SK-N-SH treated with all-trans-retinoic acid at 6 μM for 48 hours (cell line): ENCODE data around the gene MRPL11.

ENCODE experiments used
- ATAC-seq: fragments of 200-7000 bp; cut with Tn5 transposase; 3 replicates; pipeline ENCODE4 v1.9.1; 2020; ENCODE audit warnings: mild to moderate bottlenecking, moderate library complexity
- ARNTL ChIP-seq: fragments of 450-650 bp; formaldehyde crosslinking; IDR thresholded peaks from 2 replicates; pipeline ENCODE4 v1.5.0; 2020; ENCODE audit warnings: low read depth, mild to moderate bottlenecking, moderate library complexity, borderline replicate concordance
- BACH2 ChIP-seq: fragments of 250-450 bp; sonication (Bioruptor Pico); IDR thresholded peaks from 2 replicates; pipeline ENCODE4 v1.9.0; 2021; ENCODE audit warnings: mild to moderate bottlenecking, borderline replicate concordance
- CSDC2 ChIP-seq: fragments of 250-450 bp; sonication (Bioruptor Pico); IDR thresholded peaks from 2 replicates; pipeline ENCODE4 v1.5.0; 2020; ENCODE audit warnings: mild to moderate bottlenecking, moderate library complexity
- ESRRG ChIP-seq: fragments of 250-450 bp; sonication (Bioruptor Pico); IDR thresholded peaks from 2 replicates; pipeline ENCODE4 v1.6.1; 2021; ENCODE audit warnings: mild to moderate bottlenecking
- GLIS3 ChIP-seq: fragments of 250-450 bp; sonication (Bioruptor Pico); IDR thresholded peaks from 2 replicates; pipeline ENCODE4 v1.5.0; 2020; ENCODE audit warnings: mild to moderate bottlenecking, moderate library complexity
- RARB ChIP-seq: fragments of 250-450 bp; sonication (Bioruptor Pico); IDR thresholded peaks from 2 replicates; pipeline ENCODE4 v1.8.0; 2021; ENCODE audit warnings: mild to moderate bottlenecking, moderate library complexity
- SNAI2 ChIP-seq: fragments of 250-450 bp; sonication (Bioruptor Pico); IDR thresholded peaks from 2 replicates; pipeline ENCODE4 v1.5.0; 2020; ENCODE audit warnings: mild to moderate bottlenecking, moderate library complexity
- TCF4 ChIP-seq: fragments of 250-450 bp; sonication (Bioruptor Pico); IDR thresholded peaks from 2 replicates; pipeline ENCODE4 v1.8.0; 2021; ENCODE audit warnings: mild to moderate bottlenecking, moderate library complexity, borderline replicate concordance
- ZC3H10 ChIP-seq: fragments of 250-450 bp; sonication (Bioruptor Pico); IDR thresholded peaks from 2 replicates; pipeline ENCODE4 v1.5.1; 2021; ENCODE audit warnings: mild to moderate bottlenecking, moderate library complexity
- ZFP30 ChIP-seq: fragments of 450-650 bp; formaldehyde crosslinking; IDR thresholded peaks from 2 replicates; pipeline ENCODE4 v1.5.0; 2022; ENCODE audit warnings: mild to moderate bottlenecking, moderate library complexity
- ZNF70 ChIP-seq: fragments of 450-650 bp; formaldehyde crosslinking; IDR thresholded peaks from 2 replicates; pipeline ENCODE4 v1.5.0; 2020; ENCODE audit warnings: mild to moderate bottlenecking, moderate library complexity
- ZNF8 ChIP-seq: fragments of 450-650 bp; formaldehyde crosslinking; IDR thresholded peaks from 2 replicates; pipeline ENCODE4 v1.5.0; 2020; ENCODE audit warnings: mild to moderate bottlenecking, moderate library complexity
- TF ChIP-seq, protein P1 (sequence below): fragments of 250-450 bp; sonication (Bioruptor Pico); IDR thresholded peaks from 2 replicates; pipeline ENCODE4 v1.5.0; 2020; ENCODE audit warnings: mild to moderate bottlenecking, moderate library complexity
- TF ChIP-seq, protein P2 (sequence below): fragments of 250-450 bp; sonication (Bioruptor Pico); IDR thresholded peaks from 2 replicates; pipeline ENCODE4 v1.5.1; 2020; ENCODE audit warnings: low read depth, mild to moderate bottlenecking, moderate library complexity

The MRPL11 gene

DNA sequence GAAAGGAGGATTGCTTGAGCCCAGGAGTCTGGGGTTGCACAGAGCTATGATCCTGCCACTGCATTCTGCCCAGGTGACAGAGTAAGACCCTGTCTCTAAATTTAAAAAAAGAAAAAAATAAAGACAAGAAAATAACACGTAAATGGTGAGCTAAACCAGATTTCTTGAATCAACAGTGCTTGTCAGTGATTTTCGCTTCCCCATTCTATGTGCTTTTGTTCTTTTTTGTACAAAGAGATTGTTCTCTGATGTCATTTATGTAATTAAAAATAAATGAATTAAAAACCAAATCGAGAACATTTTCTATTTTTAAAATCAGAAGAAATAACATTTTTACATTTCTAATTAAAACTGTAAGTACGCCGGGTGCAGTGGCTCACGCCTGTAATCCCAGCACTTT, 47.3 kb downstream of the MRPL11 start:
- no peak for ATAC-seq
- TF ChIP-seq, protein P1, sequence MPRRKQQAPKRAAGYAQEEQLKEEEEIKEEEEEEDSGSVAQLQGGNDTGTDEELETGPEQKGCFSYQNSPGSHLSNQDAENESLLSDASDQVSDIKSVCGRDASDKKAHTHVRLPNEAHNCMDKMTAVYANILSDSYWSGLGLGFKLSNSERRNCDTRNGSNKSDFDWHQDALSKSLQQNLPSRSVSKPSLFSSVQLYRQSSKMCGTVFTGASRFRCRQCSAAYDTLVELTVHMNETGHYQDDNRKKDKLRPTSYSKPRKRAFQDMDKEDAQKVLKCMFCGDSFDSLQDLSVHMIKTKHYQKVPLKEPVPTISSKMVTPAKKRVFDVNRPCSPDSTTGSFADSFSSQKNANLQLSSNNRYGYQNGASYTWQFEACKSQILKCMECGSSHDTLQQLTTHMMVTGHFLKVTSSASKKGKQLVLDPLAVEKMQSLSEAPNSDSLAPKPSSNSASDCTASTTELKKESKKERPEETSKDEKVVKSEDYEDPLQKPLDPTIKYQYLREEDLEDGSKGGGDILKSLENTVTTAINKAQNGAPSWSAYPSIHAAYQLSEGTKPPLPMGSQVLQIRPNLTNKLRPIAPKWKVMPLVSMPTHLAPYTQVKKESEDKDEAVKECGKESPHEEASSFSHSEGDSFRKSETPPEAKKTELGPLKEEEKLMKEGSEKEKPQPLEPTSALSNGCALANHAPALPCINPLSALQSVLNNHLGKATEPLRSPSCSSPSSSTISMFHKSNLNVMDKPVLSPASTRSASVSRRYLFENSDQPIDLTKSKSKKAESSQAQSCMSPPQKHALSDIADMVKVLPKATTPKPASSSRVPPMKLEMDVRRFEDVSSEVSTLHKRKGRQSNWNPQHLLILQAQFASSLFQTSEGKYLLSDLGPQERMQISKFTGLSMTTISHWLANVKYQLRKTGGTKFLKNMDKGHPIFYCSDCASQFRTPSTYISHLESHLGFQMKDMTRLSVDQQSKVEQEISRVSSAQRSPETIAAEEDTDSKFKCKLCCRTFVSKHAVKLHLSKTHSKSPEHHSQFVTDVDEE (CRISPR knock-in tag): no peak
- TF ChIP-seq ZNF8 (CRISPR knock-in tag) (no peak), ARNTL (CRISPR knock-in tag) (no peak), RARB (CRISPR knock-in tag) (no peak), TCF4 (CRISPR knock-in tag) (no peak), BACH2 (CRISPR knock-in tag) (no peak), CSDC2 (no peak)
- TF ChIP-seq, protein P2, sequence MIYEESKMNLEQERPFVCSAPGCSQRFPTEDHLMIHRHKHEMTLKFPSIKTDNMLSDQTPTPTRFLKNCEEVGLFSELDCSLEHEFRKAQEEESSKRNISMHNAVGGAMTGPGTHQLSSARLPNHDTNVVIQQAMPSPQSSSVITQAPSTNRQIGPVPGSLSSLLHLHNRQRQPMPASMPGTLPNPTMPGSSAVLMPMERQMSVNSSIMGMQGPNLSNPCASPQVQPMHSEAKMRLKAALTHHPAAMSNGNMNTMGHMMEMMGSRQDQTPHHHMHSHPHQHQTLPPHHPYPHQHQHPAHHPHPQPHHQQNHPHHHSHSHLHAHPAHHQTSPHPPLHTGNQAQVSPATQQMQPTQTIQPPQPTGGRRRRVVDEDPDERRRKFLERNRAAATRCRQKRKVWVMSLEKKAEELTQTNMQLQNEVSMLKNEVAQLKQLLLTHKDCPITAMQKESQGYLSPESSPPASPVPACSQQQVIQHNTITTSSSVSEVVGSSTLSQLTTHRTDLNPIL (CRISPR knock-in tag): no peak
- TF ChIP-seq, all 23 proteins: peak for 0

DNA sequence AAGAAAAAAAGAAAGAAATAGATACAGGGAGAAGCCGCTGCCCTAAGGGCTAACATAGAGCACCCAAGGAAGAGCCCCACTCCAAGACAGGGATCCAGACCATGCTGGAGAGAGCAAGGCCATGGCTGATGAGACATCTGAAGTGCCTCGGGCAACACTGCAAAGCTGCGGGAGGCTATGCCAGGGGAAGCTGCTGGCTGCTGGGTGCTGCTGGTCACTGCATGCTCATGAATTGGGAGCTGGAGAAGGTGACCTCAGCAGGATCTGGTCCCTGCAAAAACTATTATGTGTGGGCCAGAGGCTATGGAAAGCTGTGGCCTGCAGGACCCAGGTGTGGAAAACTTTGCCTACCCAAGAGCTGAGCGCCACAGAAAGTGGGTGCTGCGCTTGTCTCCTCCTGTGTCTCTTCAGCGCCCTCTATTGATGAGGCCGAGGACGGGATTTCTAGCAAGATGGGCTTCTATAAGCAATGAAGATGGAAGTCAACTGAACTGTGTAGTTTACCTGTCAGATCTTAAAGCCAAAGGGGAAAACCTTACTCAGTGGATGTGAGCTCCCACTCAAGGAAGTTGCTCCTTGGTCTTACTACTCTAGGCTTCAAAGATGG, 49.8 kb downstream of the MRPL11 start:
- ATAC-seq: peak; percentile 84
- no peak for TF ChIP-seq GLIS3
- TF ChIP-seq CSDC2: no peak
- TF ChIP-seq ZNF8 (CRISPR knock-in tag): no peak
- TF ChIP-seq TCF4 (CRISPR knock-in tag): no peak

GRCh38 chr11:66386171-66387069, 52.2 kb downstream of the MRPL11 start:
- TF ChIP-seq BACH2 (CRISPR knock-in tag) (no peak), ESRRG (CRISPR knock-in tag) (no peak), SNAI2 (CRISPR knock-in tag) (no peak), ZNF70 (CRISPR knock-in tag) (no peak), TCF4 (CRISPR knock-in tag) (no peak), ZFP30 (CRISPR knock-in tag) (no peak), ZC3H10 (CRISPR knock-in tag) (no peak)
- peak; percentile 85 for ATAC-seq
